ENCODE data around the gene ZC2HC1C.

- no peak for TF ChIP-seq POLR2A (IDR thresholded peaks at IDR 0.05)
- TF ChIP-seq CTCF (IDR thresholded peaks at IDR 0.05 in 4 of 5, conservative IDR thresholded peaks at IDR 0.05 in 1 of 5): no peak
These were observed 23.3 kb downstream of the ZC2HC1C start for GRCh38 chr14:75092698-75093097.
